Glomerular visceral epithelial cell (primary cell): ENCODE data around the gene ARID5B.

ENCODE experiments used
- DNase-seq: peaks from one replicate; pipeline ENCODE4 v3.0.0-alpha.2; 2016; ENCODE audit errors: extremely low spot score

ARID5B gene

GRCh38 chr10:62077330-62078015 is 176.0 kb downstream of the ARID5B start:
- no peak for DNase-seq

DNA sequence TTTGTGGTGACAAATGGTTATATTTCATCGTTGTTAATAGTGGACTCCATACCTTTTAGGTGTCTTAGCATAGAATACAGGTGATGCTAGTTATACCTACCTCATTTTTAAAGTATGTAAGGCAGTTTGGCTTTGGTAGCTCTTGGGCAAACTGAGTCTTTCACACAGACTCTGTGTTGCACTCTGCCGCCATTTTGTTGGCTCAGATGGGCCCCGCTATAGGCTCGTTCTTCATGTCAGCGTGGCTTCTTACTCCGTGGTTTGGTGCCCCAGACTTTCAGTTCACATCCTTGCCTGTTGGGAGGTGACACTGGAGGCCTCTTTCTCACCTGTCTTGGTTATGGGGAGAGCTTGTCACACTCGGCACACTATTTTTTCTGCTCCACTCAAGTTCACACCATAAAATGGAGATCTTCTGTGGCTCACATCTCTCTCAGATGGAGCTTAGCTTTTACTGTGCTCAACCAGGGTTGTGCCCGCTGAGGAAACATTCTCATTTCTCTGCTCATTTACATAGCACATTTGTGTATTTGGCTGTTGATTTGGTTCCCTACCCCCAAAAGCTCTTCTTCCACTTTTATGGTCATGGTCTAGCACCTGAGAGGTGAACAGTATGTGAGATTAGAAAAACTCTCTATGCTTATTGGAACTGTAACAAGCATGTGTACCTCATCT is 178.5 kb downstream of the ARID5B start:
- DNase-seq = no peak

DNA sequence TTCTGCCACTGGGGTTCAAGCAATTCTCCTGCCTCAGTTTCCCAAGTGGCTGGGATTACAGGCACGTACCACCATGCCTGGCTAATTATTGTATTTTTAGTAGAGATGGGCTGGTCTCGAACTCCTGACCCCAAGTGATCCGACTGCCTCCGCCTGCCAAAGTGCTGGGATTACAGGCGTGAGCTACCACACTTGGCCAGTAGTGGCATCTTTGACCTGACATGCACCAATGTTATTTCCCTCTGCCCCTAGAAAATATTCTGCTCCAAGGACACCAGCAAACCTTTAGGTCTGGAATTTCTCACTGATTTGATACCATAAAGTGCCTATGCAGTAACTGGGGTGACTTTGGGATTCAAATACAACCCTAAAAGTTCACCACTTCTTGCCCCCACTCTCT is 179.4 kb downstream of the ARID5B start:
- DNase-seq = no peak

DNA sequence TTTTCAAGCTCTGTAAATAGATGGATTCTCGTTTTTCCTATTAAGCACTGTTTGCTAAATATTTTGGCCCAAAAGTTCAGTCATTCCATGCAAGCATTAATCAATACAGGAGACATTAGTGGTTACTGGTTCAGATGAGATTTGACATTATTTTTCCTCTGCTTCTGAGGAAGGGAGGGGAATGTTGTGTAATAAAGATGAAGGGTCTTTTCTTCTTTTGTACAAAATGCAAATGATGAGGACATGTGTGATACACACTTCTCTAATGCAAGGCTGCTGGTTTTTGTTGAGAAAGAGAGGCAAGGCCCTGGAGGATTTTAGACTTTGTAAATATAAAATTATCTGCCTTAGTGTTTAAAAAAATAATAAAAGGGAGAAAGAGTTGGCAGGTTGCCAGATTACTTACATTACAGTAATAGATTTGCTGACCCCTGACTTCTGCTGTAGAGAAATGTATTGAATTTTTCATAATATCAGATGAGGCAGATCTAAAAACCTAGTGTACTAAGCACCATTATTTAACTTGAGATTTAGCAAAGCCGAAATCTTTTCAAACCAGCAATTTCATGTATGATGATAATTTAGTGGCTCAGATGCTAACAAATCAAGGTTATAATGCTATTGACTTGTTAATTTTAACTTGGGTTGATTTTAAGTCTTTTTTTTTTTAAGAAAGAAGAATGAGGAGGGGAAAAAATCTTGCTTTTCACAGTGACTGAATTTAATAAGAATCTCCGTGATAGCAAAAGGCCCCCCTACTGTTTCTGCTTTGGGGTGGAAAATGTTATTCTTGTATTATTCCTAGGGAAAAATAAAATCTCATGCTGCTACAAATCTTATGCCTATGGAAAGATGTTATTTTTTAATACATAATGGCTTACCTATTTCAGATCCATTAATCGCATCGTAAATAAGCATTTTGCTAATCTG is 180.1 kb downstream of the ARID5B start:
- DNase-seq = no peak

DNA sequence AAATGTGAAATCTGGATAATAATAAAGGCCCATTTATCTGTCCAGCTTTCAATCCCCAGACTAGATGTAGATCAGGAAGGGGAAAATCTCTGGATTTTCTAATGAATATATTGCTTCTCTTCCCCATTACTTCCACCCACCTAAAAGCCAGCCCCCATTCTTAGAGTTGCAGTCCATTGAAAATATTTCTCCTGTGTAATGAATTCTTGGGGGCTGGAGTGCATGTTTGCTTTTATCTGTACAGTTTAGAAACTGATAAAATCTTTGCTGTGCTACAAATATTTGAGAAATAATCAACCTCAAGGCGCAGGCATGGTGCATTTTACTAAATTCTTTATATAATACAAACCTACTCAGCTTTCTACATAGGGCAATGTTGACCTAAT is 180.8 kb downstream of the ARID5B start:
- DNase-seq = no peak

GRCh38 chr10:62082729-62083411 is 181.4 kb downstream of the ARID5B start:
- peak; percentile 28 for DNase-seq

GRCh38 chr10:62083412-62084267 is 182.1 kb downstream of the ARID5B start:
- DNase-seq = peak; percentile 66

DNA sequence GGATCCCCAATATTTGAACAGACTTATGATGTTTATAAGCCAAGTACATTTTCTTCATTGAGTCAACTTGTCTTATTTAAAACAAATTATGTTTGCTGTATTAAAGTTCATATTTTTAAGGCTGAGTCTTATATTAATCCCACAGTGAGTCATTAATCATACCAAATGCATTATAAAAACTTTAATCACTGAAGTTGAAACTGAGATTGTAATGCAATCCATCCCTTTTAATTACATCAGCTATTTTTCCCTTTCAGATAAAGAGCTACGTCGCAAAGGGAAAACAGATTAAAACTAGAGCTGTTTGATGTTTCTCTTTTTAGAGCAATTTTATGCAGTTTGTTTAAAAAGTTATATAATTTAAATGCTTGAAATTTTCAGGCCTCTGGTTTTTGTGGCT is 183.0 kb downstream of the ARID5B start:
- no peak for DNase-seq

DNA sequence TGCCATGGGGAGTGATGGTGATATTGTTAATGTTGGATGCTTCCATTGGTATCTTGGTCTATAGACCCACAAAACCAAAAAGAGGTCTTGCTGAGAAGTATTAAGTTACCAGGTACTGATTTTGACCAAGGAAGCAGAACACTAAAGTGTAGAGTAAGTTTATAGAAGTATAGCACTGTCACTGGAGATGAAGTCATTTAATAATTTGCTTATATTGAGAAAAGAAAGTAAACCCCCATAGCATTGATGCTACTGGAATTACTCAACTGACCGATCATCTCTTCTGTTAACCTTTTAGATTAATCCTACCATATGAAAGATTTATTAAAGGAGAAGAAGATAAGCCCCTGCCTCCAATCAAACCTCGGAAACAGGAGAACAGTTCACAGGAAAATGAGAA is 183.9 kb downstream of the ARID5B start:
- no peak for DNase-seq

DNA sequence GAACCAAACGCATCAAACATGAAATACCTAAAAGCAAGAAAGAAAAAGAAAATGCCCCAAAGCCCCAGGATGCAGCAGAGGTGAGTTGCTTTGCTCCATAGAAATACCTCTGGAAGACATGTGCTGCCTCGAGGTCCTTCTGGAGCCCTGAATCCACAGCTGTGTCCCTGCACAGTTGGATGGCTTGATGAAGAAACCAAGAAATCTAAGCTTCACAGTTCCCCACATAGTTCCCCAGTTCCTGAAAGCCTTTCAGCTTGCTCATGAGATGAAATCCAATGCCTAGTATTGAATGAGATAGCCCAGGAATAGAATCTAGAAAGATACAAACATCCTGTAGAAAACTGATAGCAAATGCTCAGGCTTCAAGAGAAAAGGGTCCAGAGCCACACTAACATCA is 184.3 kb downstream of the ARID5B start:
- DNase-seq = no peak

DNA sequence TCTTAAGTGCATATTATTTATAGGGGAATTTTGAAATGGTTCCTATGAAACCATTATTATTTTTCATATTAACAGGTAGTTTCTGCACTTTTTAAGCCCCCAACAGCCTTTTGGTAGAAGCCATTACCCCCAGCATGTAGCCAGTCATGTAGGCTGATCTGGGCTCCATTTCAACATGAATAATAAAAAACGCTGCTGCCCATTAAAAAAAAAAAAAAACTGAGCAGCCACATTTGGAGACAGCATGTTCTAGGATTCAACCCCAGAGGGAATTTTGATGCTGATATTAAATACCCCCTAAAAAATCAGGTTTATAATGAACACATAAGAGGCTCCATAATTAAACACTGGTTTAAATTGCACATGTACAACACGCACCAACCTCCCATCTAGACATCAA is 185.8 kb downstream of the ARID5B start:
- no peak for DNase-seq

DNA sequence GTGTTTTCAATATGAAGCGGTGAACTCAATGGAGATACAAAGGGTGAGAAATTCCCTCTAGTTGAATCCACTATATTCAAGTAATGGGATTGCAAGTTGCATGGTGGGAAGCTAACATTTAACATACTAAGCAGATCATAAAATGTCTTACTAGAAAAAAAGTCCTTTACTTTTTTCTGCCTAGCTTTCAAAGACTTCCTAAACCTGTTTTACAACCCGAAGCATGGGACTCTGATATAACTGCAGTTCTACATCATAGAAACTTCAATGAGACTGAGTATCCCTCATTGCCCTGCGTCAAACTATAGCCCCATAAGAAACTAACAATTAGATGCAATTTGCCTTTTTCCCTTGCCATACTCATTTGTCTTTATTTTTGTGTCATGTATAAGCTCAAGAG is 187.3 kb downstream of the ARID5B start:
- no peak for DNase-seq

GRCh38 chr10:62092301-62093030 is 191.0 kb downstream of the ARID5B start:
- no peak for DNase-seq

GRCh38 chr10:62093863-62094291 is 192.4 kb downstream of the ARID5B start:
- peak; percentile 90 for DNase-seq

DNA sequence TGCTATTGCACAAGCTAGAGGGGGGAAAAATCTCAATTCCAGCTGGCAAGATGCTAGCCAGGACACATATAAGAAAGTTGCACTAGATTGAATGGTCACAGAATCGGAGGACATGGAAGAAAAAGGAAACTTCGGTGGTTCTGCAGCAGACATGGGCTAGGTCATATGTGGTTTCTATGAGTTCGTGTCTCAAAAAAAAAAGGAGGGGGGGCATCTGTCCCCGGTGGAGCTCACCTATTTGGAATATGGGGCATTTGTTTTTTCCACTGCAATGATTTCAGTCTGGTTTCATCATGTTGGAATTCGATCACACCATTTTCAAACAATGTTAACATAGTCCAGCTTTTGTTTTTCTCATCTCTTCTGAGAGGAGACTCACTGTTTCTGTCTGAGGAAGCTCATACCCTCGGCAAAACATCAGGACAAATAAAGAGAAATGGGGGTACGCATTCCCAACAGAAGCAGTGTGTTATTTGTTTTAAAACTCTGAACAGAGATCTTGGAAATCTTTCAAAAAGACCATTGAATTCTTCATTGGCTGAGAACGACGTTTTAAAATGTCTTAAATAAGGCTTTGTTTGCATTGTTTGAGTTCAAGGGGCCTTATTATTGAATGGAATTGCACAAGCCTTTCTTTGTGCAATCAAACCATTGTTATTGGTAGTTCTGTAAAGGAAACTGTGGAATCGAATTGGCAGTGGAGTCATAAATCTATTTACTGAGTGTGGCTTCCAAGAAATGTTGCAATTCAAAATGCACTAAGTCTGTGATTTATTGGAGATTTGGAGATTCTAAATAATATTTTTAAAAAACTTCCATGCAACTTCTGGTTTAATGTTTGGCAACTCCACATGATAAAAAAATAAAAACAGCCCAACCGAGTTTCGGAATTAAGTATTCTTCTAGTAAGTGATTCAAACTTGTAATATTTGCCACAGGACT is 194.0 kb downstream of the ARID5B start:
- DNase-seq = peak; percentile 82

GRCh38 chr10:62096256-62096933 is 194.9 kb downstream of the ARID5B start:
- no peak for DNase-seq

DNA sequence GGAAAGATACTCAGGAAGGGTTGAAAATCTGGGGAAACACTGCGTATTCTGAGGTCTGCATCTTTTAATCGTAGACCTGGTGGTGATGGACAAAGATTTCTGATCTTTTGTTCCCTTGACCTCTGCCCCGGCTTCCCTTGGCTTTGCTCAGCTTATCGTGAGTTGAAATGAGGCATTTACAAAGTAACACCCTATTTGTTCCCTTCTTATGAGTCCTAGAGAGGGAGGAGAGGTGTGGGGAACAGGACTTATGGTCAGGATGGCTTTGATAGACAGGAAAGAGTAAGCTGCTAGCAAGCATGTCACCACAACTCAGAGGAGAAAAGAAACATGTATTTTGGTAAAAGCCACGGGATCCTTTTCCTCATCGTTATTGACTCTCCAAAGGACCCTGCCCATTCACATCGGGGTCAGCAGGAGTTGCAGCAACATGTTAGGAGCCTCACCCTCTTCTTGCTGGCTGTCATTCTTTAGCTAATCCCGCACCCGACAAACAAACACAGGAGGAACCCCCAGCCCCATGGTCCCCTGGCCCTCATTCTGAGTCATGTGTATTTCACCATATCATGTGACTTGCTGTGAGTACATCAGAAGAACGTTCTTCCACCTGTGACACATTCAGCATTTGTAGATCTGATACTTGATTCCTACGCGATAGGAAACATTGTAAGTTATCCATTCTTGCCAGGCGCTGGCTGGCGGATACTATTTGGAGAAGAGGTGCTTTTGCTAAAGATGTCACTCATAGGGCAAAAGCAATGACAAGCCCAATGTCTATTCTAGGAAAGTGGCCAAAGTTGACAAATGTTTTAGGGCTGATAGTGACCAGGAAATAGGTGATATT is 197.0 kb downstream of the ARID5B start:
- no peak for DNase-seq

- DNase-seq = no peak
Observed at GRCh38 chr10:62099299-62099698, 197.8 kb downstream of the ARID5B start.
